Mesenteric fat pad (tissue), 1 donor: ENCODE measurements around the gene LRP5. TPM values are rescaled to one million over a fixed set of nuclear protein-coding genes. Genes with fewer than 3 reads are reported as not detected.
"Not testable (repeated sequence)": the region's sequence is repeated elsewhere in the genome, so short reads cannot be mapped to it uniquely, and the experiment has no call there.

ENCODE experiments used
- DNase-seq: peaks from one replicate; pipeline ENCODE4 v3.0.0-alpha.2; 2020; ENCODE audit warnings: low spot score
- total RNA-seq: library from RNA; stranded (reverse); fragmentation: NEBNext Ultra II Directional; extraction: Animal tissue kit (Norgen Biotek cat#: 25700); gene quantifications from one replicate; pipeline ENCODE4 v1.2.1, GENCODE V29; 2021
- donor health status: DM: yes; HTN: yes; CAD: no.

LRP5 gene
- total RNA-seq, 1 donor from 2014 or later, result 59.9 TPM

- DNase-seq, result no peak
Measured at GRCh38 chr11:68387840-68388239, 75.4 kb downstream of the LRP5 start.

GRCh38 chr11:68388595-68389198, 76.3 kb downstream of the LRP5 start:
- no peak for DNase-seq

DNA sequence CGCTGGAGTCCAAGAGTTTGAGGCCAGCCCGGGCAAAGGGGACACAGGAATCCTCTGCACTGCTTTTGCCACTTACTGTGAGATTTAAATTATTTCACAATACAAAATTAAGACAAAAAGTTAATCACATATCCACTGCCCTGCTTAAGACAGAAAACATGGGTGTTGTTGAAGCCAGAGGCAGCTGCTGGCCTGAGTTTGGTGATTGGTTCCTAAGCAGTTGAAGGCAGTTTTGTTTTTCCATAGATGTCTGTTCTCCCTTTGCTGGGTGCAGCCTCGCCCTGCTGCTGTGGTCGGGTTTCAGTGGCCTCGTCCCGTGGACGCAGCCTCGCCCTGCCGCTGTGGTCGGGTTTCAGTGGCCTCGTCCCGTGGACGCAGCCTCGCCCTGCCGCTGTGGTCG, 77.9 kb downstream of the LRP5 start:
- no peak for DNase-seq

DNA sequence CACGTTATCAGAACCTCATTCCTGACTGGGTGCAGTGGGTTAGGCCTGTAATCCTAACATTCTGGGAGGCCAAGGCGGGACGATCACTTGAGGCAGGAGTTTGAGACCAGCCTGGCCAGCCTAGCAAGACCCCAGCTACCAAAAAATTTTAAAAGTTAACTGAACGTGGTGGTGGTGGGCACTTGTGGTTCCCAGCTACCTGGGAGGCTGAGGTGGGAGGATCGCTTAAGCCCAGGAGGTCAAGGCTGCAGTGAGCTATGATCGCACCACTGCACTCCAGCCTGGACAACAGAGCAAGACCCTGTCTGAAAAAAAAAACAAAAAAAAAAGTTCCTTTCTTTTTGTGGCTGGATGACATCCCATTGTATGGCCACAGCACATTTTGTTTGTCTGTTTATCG, 80.4 kb downstream of the LRP5 start:
- no peak for DNase-seq

- no peak for DNase-seq
Measured at GRCh38 chr11:68396516-68396915, 84.1 kb downstream of the LRP5 start.

- DNase-seq, result no peak
Measured at GRCh38 chr11:68397256-68397655, 84.9 kb downstream of the LRP5 start.

GRCh38 chr11:68398995-68399851, 86.8 kb downstream of the LRP5 start:
- DNase-seq, result no peak

- no peak for DNase-seq
Measured at GRCh38 chr11:68399916-68400315, 87.5 kb downstream of the LRP5 start.

DNA sequence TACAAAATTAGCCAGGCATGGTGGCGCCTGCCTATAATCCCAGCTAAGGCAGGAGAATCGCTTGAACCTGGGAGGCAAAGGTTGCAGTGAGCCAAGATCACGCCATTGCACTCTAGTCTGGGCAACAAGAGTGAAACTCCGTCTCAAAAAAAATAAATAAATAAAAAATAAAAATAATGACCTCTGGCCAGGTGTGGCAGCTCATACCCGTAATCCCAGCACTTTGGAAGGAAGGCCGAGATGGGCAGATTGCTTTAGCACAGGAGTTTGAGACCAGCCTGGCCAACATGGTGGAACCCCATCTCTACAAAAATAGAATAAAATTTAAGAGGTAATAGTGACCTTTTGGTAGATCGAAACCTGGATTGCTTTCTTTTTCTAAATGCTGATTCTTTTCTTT, 88.2 kb downstream of the LRP5 start:
- DNase-seq, result not testable (repeated sequence)

GRCh38 chr11:68401856-68402255, 89.5 kb downstream of the LRP5 start:
- DNase-seq, result no peak

DNA sequence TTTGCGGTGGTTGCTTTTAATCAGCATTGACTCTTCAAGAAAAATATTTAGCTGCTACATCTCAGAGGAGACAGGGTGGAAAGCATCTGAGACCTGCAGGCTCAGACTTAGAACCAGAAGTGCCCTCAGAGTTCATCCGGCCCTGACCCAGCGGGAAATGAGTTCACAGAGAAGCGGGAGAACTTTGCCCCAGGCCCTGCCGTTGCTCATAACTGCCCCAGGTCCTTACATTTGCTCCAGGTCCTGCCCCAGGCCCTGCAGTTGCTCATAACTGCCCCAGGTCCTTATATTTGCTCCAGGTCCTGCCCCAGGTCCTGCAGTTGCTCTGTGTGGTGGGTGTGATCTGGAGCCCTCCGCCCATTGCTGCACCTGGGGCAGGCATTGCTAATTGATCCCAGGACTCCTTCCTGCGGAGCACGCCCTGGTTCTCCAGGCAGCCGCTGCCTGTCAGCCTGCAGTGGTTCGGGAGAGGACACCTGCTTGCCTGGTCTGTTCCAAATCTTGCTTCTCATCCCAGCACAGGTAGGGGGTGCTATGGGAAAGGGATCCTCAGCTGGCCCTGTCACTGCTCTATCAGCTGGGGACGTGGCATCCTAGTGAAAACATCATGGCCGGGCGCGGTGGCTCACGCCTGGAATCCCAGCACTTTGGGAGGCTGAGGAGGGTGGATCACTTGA, 90.1 kb downstream of the LRP5 start:
- DNase-seq, result no peak

DNA sequence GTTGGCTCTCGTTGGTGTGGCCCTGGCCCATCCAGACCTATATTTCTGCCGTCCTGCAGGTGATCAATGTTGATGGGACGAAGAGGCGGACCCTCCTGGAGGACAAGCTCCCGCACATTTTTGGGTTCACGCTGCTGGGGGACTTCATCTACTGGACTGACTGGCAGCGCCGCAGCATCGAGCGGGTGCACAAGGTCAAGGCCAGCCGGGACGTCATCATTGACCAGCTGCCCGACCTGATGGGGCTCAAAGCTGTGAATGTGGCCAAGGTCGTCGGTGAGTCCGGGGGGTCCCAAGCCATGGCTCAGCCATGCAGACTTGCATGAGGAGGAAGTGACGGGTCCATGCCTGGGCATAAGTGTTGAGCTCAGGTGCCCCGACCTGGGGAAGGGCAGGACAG, 91.0 kb downstream of the LRP5 start:
- DNase-seq, result no peak

- no peak for DNase-seq
Measured at GRCh38 chr11:68403831-68404230, 91.4 kb downstream of the LRP5 start.

- DNase-seq, result no peak
Measured at GRCh38 chr11:68406324-68407313, 94.2 kb downstream of the LRP5 start.

DNA sequence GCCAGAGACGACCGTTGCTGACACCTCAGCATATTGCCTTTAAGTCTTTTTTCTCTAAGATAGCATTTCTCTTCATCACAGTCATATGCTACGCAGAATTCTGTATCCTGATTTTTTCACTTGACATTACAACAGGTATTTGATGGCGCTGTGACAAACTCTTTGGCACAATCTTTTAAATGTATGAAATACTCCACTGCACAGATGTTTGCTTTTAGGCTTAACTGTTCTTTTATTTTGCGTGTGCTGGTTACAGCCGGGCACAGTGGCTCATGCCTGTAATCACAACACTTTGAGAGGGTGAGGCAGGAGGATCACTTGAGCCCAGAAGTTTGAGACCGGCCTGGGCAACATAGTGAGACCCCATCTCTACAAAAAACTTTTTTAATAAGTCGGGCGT, 96.1 kb downstream of the LRP5 start:
- no peak for DNase-seq

DNA sequence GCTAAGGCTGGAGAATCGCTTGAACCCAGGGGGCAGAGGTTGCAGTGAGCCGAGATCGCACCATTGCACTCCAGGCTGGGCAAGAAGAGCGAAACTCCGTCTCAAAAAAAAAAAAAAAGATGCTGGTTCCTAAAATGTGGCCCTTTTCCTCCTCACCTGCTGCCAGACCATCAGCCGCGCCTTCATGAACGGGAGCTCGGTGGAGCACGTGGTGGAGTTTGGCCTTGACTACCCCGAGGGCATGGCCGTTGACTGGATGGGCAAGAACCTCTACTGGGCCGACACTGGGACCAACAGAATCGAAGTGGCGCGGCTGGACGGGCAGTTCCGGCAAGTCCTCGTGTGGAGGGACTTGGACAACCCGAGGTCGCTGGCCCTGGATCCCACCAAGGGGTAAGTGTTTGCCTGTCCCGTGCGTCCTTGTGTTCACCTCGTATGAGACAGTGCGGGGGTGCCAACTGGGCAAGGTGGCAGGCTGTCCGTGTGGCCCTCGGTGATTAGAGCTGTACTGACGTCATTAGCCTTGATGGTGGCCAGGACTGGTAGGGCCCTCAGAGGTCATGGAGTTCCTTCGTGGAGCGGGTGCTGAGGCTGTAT, 97.5 kb downstream of the LRP5 start:
- DNase-seq, result no peak

- no peak for DNase-seq
Measured at GRCh38 chr11:68411501-68411991, 99.2 kb downstream of the LRP5 start.

DNA sequence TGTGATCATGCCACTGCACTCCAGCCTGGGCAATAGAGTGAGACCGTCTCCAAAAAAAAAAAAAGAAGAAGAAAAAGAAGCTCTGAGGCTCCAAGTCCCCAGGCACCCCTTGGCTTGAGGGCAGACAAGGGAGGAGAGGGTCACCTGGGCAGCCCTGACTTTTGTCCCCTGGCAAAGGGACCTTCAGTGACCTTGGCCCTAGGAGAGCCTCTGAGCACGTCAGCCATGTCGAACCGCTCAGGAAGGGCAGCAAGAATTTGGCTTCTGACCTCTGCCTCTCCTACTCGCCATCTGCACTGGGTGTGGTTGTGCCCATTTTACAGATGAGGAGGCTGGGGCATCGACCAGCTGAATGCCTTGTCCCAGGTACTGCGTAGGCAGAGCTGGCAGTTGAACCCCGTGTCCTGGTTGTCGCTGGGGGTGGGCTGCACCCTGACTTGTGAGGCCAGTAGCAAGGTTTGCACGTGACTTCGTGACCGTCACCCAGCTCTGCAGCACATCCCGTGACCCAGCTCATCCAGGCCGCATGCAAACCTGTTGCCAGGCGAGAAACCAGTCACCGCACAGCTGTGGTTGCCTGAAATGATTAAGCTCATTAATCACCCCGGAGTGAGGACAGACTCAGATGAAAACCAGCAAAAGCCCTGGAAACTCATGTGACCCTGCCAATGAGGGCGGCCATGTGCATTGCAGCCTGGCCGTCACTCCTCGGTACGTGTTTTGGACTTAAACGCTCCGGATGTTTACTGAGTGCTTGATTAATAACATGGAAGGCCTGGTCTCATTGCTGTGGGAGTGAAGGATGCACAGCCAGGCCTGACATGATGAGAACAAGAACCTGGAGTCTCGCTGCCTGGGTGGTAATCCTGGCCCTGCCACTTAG, 100.4 kb downstream of the LRP5 start:
- no peak for DNase-seq

GRCh38 chr11:68413591-68413999, 101.2 kb downstream of the LRP5 start:
- no peak for DNase-seq
